GM18508 (cell line): ENCODE data around the gene SELENOV.
"Not testable (repeated sequence)": the region's sequence is repeated elsewhere in the genome, so short reads cannot be mapped to it uniquely, and the experiment has no call there.

Source experiments
- ATAC-seq: cut with Tn5 transposase; IDR thresholded peaks from one replicate; pipeline ENCODE4 v1.9.1; 2021; ENCODE audit warnings: moderate number of reproducible peaks; ENCODE audit not compliant: insufficient read depth, unreplicated experiment

Gene SELENOV

GRCh38 chr19:39514840-39515550 is at the start of gene SELENOV:
SELENOV (plus strand) TSS chr19:39515139; CDS start chr19:39515213, 74 bp downstream.
- ATAC-seq = no peak

- no peak for ATAC-seq
These were observed 48.8 kb upstream of the SELENOV start for GRCh38 chr19:39465956-39466747.

- no peak for ATAC-seq
These were observed 47.0 kb upstream of the SELENOV start for GRCh38 chr19:39467941-39468340.

- ATAC-seq = no peak
These were observed 45.9 kb upstream of the SELENOV start for GRCh38 chr19:39469036-39469435.

- ATAC-seq = no peak
These were observed 45.4 kb upstream of the SELENOV start for GRCh38 chr19:39469567-39469966.

GRCh38 chr19:39470724-39471339 is 44.1 kb upstream of the SELENOV start:
- no peak for ATAC-seq

- ATAC-seq = no peak
These were observed 43.0 kb upstream of the SELENOV start for GRCh38 chr19:39471756-39472536.

- ATAC-seq = no peak
These were observed 42.0 kb upstream of the SELENOV start for GRCh38 chr19:39472746-39473442.

GRCh38 chr19:39473443-39473960 is 41.4 kb upstream of the SELENOV start:
- no peak for ATAC-seq

GRCh38 chr19:39474139-39474620 is 40.8 kb upstream of the SELENOV start:
- no peak for ATAC-seq

- ATAC-seq = no peak
These were observed 39.2 kb upstream of the SELENOV start for GRCh38 chr19:39475748-39476147.

- not testable (repeated sequence) for ATAC-seq
These were observed 35.6 kb upstream of the SELENOV start for GRCh38 chr19:39479319-39479801.

GRCh38 chr19:39479916-39480315 is 35.0 kb upstream of the SELENOV start:
- no peak for ATAC-seq

- ATAC-seq = no peak
These were observed 34.4 kb upstream of the SELENOV start, which contains the start of gene TIMM50 for GRCh38 chr19:39480337-39481228. TIMM50 (plus strand) TSS chr19:39480838; CDS start chr19:39480854, 16 bp downstream.

- no peak for ATAC-seq
These were observed 33.8 kb upstream of the SELENOV start for GRCh38 chr19:39481229-39481545.

- ATAC-seq = no peak
These were observed 33.3 kb upstream of the SELENOV start for GRCh38 chr19:39481676-39482075.

GRCh38 chr19:39483141-39483540 is 31.8 kb upstream of the SELENOV start:
- no peak for ATAC-seq

- ATAC-seq = no peak
These were observed 25.2 kb upstream of the SELENOV start for GRCh38 chr19:39489756-39490155.
